Measurements from ENCODE around the gene DGCR6.
A peak's percentile ranks its signal among the peaks of the same experiment; 100 is the strongest.
"Not testable (repeated sequence)": the region's sequence is repeated elsewhere in the genome, so short reads cannot be mapped to it uniquely, and the experiment has no call there.

The DGCR6 gene

GRCh38 chr22:18950141-18950540, 44.0 kb downstream of the DGCR6 start:
- no peak for DNase-seq (ENCODE audit: low read depth)
- H3K4me3 ChIP-seq (ENCODE audit: low read depth, low read length), result no peak overlapping the region
- no peak for TF ChIP-seq CTCF (IDR thresholded peaks at IDR 0.05; ENCODE audit: control insufficient read depth, extremely low read depth, insufficient read depth)

GRCh38 chr22:18952022-18952421, 45.9 kb downstream of the DGCR6 start:
- no peak overlapping the region for H3K4me3 ChIP-seq (ENCODE audit: low read depth, low read length)
- no peak for TF ChIP-seq CTCF (IDR thresholded peaks at IDR 0.05; ENCODE audit: control insufficient read depth, extremely low read depth, insufficient read depth)
- no peak for DNase-seq (ENCODE audit: low read depth)

- not testable (repeated sequence) for DNase-seq (ENCODE audit: low read depth); H3K4me3 ChIP-seq (ENCODE audit: low read depth, low read length)
Measured at GRCh38 chr22:18953128-18953527, 47.0 kb downstream of the DGCR6 start.

GRCh38 chr22:18954303-18954989, 48.3 kb downstream of the DGCR6 start:
- TF ChIP-seq CTCF (IDR thresholded peaks at IDR 0.05; ENCODE audit: control insufficient read depth, extremely low read depth, insufficient read depth), result peak; percentile 91
- not testable (repeated sequence) for H3K4me3 ChIP-seq (ENCODE audit: low read depth, low read length); DNase-seq (ENCODE audit: low read depth)

GRCh38 chr22:18954990-18955571, 49.0 kb downstream of the DGCR6 start:
- H3K4me3 ChIP-seq (ENCODE audit: low read depth, low read length), result no peak overlapping the region
- TF ChIP-seq CTCF (IDR thresholded peaks at IDR 0.05; ENCODE audit: control insufficient read depth, extremely low read depth, insufficient read depth), result no peak
- no peak for DNase-seq (ENCODE audit: low read depth)

GRCh38 chr22:18955696-18956095, 49.6 kb downstream of the DGCR6 start:
- H3K4me3 ChIP-seq (ENCODE audit: low read depth, low read length), result no peak overlapping the region
- no peak for DNase-seq (ENCODE audit: low read depth)

GRCh38 chr22:18956121-18956895, 50.2 kb downstream of the DGCR6 start:
- DNase-seq (ENCODE audit: low read depth), result not testable (repeated sequence)

More at GRCh38 chr22:18955696-18956095, 49.6 kb downstream of the DGCR6 start:
- TF ChIP-seq CTCF (IDR thresholded peaks at IDR 0.05; ENCODE audit: control insufficient read depth, extremely low read depth, insufficient read depth), result no peak

GRCh38 chr22:18956956-18957355, 50.8 kb downstream of the DGCR6 start:
- H3K4me3 ChIP-seq (ENCODE audit: low read depth, low read length); DNase-seq (ENCODE audit: low read depth): not testable (repeated sequence)

More at GRCh38 chr22:18956121-18956895, 50.2 kb downstream of the DGCR6 start:
- H3K4me3 ChIP-seq (ENCODE audit: low read depth, low read length), result not testable (repeated sequence)

GRCh38 chr22:18957621-18958320, 51.7 kb downstream of the DGCR6 start:
- H3K4me3 ChIP-seq (ENCODE audit: low read depth, low read length); DNase-seq (ENCODE audit: low read depth): not testable (repeated sequence)

GRCh38 chr22:18958321-18958705, 52.2 kb downstream of the DGCR6 start:
- not testable (repeated sequence) for H3K4me3 ChIP-seq (ENCODE audit: low read depth, low read length)

GRCh38 chr22:18958738-18959137, 52.6 kb downstream of the DGCR6 start:
- DNase-seq (ENCODE audit: low read depth); H3K4me3 ChIP-seq (ENCODE audit: low read depth, low read length): not testable (repeated sequence)

More at GRCh38 chr22:18958321-18958705, 52.2 kb downstream of the DGCR6 start:
- DNase-seq (ENCODE audit: low read depth), result not testable (repeated sequence)

- H3K4me3 ChIP-seq (ENCODE audit: low read depth, low read length); DNase-seq (ENCODE audit: low read depth): not testable (repeated sequence)
Measured at GRCh38 chr22:18959266-18959665, 53.1 kb downstream of the DGCR6 start.

All from LNCaP clone FGC (cell line).